ENCODE measurements around the gene HSF2BP.

Gene HSF2BP

GRCh38 chr21:43604505-43605204 is 54.6 kb downstream of the HSF2BP start:
- Histone ChIP-seq H2AFZ (ENCODE audit: low read length, unreplicated experiment) (no peak overlapping the region), H3K4me1 (ENCODE audit: control insufficient read depth, insufficient read depth, low read length, unreplicated experiment) (peaks cover 62% of the 10 kb centered on the region), H3K36me3 (ENCODE audit: insufficient read depth, low read length) (no peaks in the 10 kb centered on the region), H3K79me2 (ENCODE audit: control insufficient read depth, insufficient read depth, low read length, unreplicated experiment) (no peaks in the 10 kb centered on the region), H3K27me3 (ENCODE audit: insufficient read depth, low read length) (no peaks in the 10 kb centered on the region), H3K4me3 (ENCODE audit: low read depth, low read length) (no peak overlapping the region), H3K27ac (ENCODE audit: low read depth, low read length) (peak overlapping the region; percentile 60; the same call in 1 of the 2 replicates)

DNA sequence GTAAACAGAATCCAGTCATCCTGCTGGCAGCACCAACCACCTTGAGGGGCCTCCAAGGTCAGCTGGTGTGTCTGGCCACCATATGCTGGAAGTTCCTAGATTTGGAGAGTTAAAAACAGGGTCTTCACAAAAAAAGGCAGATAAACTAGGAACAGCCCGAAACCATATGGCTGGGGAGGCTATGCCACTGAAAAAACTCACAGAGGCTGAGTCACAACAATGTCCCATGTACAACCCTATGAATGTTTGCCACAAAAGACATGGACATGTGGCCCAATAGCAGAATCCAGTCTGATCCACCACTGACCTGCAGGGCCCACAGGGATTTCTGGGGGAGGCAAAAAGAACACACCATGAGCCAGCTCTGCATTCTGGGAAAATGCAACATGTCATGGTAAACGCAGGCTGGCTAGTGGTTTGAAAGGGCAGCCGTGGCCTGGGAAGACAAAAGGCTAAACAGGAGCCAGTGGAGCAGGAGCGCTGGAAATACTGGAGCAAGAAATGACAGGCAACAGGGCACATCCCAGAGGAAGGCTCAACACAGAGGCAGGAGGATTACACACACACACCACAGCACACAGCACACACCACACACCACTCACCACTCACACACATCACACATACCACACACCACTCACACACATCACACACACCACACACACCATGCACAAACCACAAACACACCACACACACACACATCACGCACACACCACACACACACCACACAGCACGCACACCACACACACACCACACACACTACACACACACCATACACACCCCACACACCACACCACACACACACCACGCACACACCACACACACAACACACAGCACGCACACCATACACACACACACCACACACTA is 55.4 kb downstream of the HSF2BP start:
- Histone ChIP-seq H2AFZ (ENCODE audit: low read length, unreplicated experiment) (no peak overlapping the region), H3K27ac (ENCODE audit: low read depth, low read length) (peak overlapping the region; percentile 60), H3K36me3 (ENCODE audit: insufficient read depth, low read length) (no peaks in the 10 kb centered on the region), H3K4me3 (ENCODE audit: low read depth, low read length) (no peak overlapping the region), H3K4me1 (ENCODE audit: control insufficient read depth, insufficient read depth, low read length, unreplicated experiment) (peaks cover 61% of the 10 kb centered on the region), H3K79me2 (ENCODE audit: control insufficient read depth, insufficient read depth, low read length, unreplicated experiment) (no peaks in the 10 kb centered on the region), H3K27me3 (ENCODE audit: insufficient read depth, low read length) (no peaks in the 10 kb centered on the region)

DNA sequence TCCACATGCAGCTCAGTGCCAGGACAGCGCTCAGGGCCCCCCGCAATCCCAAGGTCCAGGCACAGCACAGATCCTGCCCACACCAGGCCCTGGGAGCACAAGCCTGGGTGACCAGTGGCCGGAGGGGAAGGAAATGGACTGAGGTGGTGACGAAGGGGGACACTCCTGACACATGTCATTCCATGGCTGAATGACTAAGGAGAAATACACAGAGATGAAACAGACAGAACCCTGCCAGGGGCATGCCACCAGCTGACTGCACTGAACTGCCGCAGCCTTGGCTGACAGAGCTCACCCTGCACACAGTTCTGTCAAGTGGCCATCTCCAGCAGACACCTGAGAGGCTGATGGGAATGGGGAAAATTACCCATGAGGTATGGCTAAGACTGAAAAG is 56.1 kb downstream of the HSF2BP start:
- H3K27me3 ChIP-seq (ENCODE audit: insufficient read depth, low read length) = no peaks in the 10 kb centered on the region
- peaks cover 61% of the 10 kb centered on the region for H3K4me1 ChIP-seq (ENCODE audit: control insufficient read depth, insufficient read depth, low read length, unreplicated experiment)

DNA sequence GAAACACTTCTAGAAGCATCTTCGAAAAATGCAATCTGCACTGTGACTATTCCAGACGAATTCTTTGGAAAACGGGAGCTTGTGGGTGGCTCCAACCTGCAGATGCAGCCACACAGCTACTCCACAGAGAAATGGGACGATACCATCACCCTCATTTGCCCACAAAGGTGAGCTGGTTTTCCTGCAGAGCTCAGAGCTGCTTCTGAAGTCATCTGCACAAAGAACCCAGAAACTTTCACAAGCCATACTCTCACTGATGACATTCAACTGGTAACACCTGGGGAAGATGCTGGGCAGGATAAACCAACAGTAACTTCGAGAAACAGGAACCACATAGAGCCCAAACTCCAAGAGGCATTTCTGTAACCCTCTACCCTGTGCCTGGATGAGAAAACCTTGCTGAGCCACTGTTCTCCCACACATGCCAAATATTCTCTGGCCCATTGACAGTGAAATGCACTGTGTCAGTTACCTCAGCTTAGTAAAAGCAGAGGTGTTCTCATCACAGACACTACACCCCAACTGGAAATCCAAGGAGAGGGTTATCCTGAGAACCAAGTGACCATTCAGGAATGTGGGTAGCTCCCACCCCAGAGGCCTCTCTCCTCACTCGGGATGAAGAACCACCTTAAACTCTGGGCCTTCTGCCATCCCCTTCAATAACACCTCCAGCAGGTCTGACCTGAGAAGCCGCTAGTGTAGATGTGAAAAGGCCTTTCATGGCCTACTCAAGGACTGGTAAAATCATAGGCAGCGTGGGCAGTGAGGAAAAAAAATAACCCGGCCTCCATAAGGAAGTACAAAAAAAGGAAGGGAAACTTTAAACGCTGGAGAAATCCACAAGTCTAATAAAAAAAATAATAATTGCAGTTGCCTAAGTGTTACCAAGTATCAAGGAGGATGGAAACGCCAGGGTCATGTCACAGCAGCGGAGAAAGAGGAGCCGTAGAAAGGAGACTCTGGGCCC is 56.7 kb downstream of the HSF2BP start:
- H3K36me3 ChIP-seq (ENCODE audit: insufficient read depth, low read length) = no peaks in the 10 kb centered on the region
- no peak overlapping the region for H2AFZ ChIP-seq (ENCODE audit: low read length, unreplicated experiment)
- H3K4me3 ChIP-seq (ENCODE audit: low read depth, low read length) = no peak overlapping the region
- peaks cover 54% of the 10 kb centered on the region for H3K4me1 ChIP-seq (ENCODE audit: control insufficient read depth, insufficient read depth, low read length, unreplicated experiment)
- H3K27me3 ChIP-seq (ENCODE audit: insufficient read depth, low read length) = no peaks in the 10 kb centered on the region
- H3K27ac ChIP-seq (ENCODE audit: low read depth, low read length) = peak overlapping the region; percentile 94; the same call in 1 of the 2 replicates
- no peaks in the 10 kb centered on the region for H3K79me2 ChIP-seq (ENCODE audit: control insufficient read depth, insufficient read depth, low read length, unreplicated experiment)

More for the DNA sequence above, 56.1 kb downstream of the HSF2BP start:
- Histone ChIP-seq H2AFZ (ENCODE audit: low read length, unreplicated experiment) (no peak overlapping the region), H3K36me3 (ENCODE audit: insufficient read depth, low read length) (no peaks in the 10 kb centered on the region), H3K27ac (ENCODE audit: low read depth, low read length) (peak overlapping the region; percentile 60; the same call in 1 of the 2 replicates), H3K79me2 (ENCODE audit: control insufficient read depth, insufficient read depth, low read length, unreplicated experiment) (no peaks in the 10 kb centered on the region), H3K4me3 (ENCODE audit: low read depth, low read length) (no peak overlapping the region)

- peaks cover 55% of the 10 kb centered on the region for H3K4me1 ChIP-seq (ENCODE audit: control insufficient read depth, insufficient read depth, low read length, unreplicated experiment)
- H3K27me3 ChIP-seq (ENCODE audit: insufficient read depth, low read length) = no peaks in the 10 kb centered on the region
- H3K4me3 ChIP-seq (ENCODE audit: low read depth, low read length) = peak overlapping the region; percentile 4; the same call in 1 of the 2 replicates
- H3K27ac ChIP-seq (ENCODE audit: low read depth, low read length) = peak overlapping the region; percentile 94
- H3K36me3 ChIP-seq (ENCODE audit: insufficient read depth, low read length) = no peaks in the 10 kb centered on the region
- no peak overlapping the region for H2AFZ ChIP-seq (ENCODE audit: low read length, unreplicated experiment)
- no peaks in the 10 kb centered on the region for H3K79me2 ChIP-seq (ENCODE audit: control insufficient read depth, insufficient read depth, low read length, unreplicated experiment)
These were observed 58.5 kb downstream of the HSF2BP start for GRCh38 chr21:43600642-43601402.

GRCh38 chr21:43599728-43600127 is 59.6 kb downstream of the HSF2BP start:
- Histone ChIP-seq H3K4me1 (ENCODE audit: control insufficient read depth, insufficient read depth, low read length, unreplicated experiment) (peaks cover 55% of the 10 kb centered on the region), H3K27ac (ENCODE audit: low read depth, low read length) (peak overlapping the region; percentile 94), H2AFZ (ENCODE audit: low read length, unreplicated experiment) (no peak overlapping the region), H3K4me3 (ENCODE audit: low read depth, low read length) (0 out of 2 replicates have a peak overlapping the region, but pooled peaks have one; percentile 0), H3K27me3 (ENCODE audit: insufficient read depth, low read length) (no peaks in the 10 kb centered on the region), H3K79me2 (ENCODE audit: control insufficient read depth, insufficient read depth, low read length, unreplicated experiment) (no peaks in the 10 kb centered on the region), H3K36me3 (ENCODE audit: insufficient read depth, low read length) (no peaks in the 10 kb centered on the region)

DNA sequence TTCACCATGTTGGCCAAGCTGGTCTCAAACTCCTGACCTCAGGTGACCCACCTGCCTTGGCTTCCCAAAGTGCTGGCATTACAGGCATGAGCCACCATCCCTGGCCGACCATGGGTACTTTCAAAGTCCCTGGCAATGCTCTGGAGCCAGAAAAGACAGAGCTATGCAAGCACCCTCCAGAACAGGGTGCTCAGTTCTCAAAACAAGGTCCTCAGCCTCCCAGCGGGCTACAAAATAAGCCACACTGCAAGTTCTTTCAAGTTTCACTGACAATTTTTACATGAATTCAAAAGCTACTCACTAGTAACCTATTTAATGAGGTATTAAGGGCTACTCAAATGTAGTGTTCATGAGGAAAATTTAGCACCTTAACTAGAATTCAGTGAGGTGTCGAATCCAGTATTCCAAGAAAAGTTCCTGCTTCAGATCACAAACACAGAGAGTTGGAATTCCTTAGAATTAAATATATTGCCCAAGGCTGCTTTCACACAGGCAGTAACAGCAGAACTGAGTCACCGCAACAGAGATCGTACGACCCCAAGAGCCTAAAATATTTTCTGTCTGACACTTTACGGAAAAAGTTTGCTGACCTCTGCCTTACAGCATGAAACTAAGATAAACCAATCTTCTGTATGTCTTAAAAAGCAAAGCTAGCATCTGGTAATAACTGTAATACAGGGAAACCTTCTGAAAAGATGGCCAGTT is 60.7 kb downstream of the HSF2BP start:
- Histone ChIP-seq H3K36me3 (ENCODE audit: insufficient read depth, low read length) (no peaks in the 10 kb centered on the region), H3K4me1 (ENCODE audit: control insufficient read depth, insufficient read depth, low read length, unreplicated experiment) (peaks cover 52% of the 10 kb centered on the region), H3K4me3 (ENCODE audit: low read depth, low read length) (no peak overlapping the region), H3K27me3 (ENCODE audit: insufficient read depth, low read length) (no peaks in the 10 kb centered on the region), H2AFZ (ENCODE audit: low read length, unreplicated experiment) (no peak overlapping the region), H3K79me2 (ENCODE audit: control insufficient read depth, insufficient read depth, low read length, unreplicated experiment) (no peaks in the 10 kb centered on the region), H3K27ac (ENCODE audit: low read depth, low read length) (peak overlapping the region; percentile 94)

- no peak overlapping the region for H3K4me3 ChIP-seq (ENCODE audit: low read depth, low read length)
- peak overlapping the region; percentile 45 for H3K27ac ChIP-seq (ENCODE audit: low read depth, low read length)
- no peaks in the 10 kb centered on the region for H3K36me3 ChIP-seq (ENCODE audit: insufficient read depth, low read length)
- H3K79me2 ChIP-seq (ENCODE audit: control insufficient read depth, insufficient read depth, low read length, unreplicated experiment) = no peaks in the 10 kb centered on the region
- H3K27me3 ChIP-seq (ENCODE audit: insufficient read depth, low read length) = no peaks in the 10 kb centered on the region
- H2AFZ ChIP-seq (ENCODE audit: low read length, unreplicated experiment) = no peak overlapping the region
- peaks cover 56% of the 10 kb centered on the region for H3K4me1 ChIP-seq (ENCODE audit: control insufficient read depth, insufficient read depth, low read length, unreplicated experiment)
These were observed 61.6 kb downstream of the HSF2BP start for GRCh38 chr21:43597540-43598250.

GRCh38 chr21:43597052-43597451 is 62.2 kb downstream of the HSF2BP start:
- Histone ChIP-seq H3K36me3 (ENCODE audit: insufficient read depth, low read length) (no peaks in the 10 kb centered on the region), H3K4me3 (ENCODE audit: low read depth, low read length) (no peak overlapping the region), H3K4me1 (ENCODE audit: control insufficient read depth, insufficient read depth, low read length, unreplicated experiment) (peaks cover 58% of the 10 kb centered on the region), H3K27me3 (ENCODE audit: insufficient read depth, low read length) (no peaks in the 10 kb centered on the region), H2AFZ (ENCODE audit: low read length, unreplicated experiment) (no peak overlapping the region), H3K27ac (ENCODE audit: low read depth, low read length) (peak overlapping the region; percentile 45), H3K79me2 (ENCODE audit: control insufficient read depth, insufficient read depth, low read length, unreplicated experiment) (no peaks in the 10 kb centered on the region)
